Left colon (tissue), 2 donors: ENCODE results near the gene HOXA4. TPM values are rescaled to one million over a fixed set of nuclear protein-coding genes. Genes with fewer than 3 reads are reported as not detected.

ENCODE experiments used
- ATAC-seq: fragments of 200-7000 bp; cut with Tn5 transposase; one replicate; pipeline ENCODE4 v1.9.1; 2020; ENCODE audit warnings: mild to moderate bottlenecking, moderate library complexity
- DNase-seq, 2 donors: peaks; one replicate each; pipeline ENCODE4 v3.0.0-alpha.2; 2020
- intact Hi-C, 2 donors: fragments of 100-400 bp; cut with DNase I in 1 of 2; cut with micrococcal nuclease in 1 of 2; formaldehyde crosslinking; loops; one replicate each; pipeline versions ENCODE4 v1.11.2 to v1.14.0; 2022; cut with DNase I, micrococcal nuclease
- total RNA-seq, 2 donors: library from RNA; stranded (reverse); fragmentation: NEBNext Ultra II Directional; extraction: Animal tissue kit (Norgen Biotek cat#: 25700); gene quantifications; one replicate each; pipeline ENCODE4 v1.2.1, GENCODE V29; 2021
- donor health status: DM: no; HTN: no; CAD: no.
- donor health status: DM: yes; HTN: yes; CAD: no.

HOXA4 gene
- total RNA-seq, 2 donors from 2014 or later, result 4.5 to 5.1 TPM

DNA sequence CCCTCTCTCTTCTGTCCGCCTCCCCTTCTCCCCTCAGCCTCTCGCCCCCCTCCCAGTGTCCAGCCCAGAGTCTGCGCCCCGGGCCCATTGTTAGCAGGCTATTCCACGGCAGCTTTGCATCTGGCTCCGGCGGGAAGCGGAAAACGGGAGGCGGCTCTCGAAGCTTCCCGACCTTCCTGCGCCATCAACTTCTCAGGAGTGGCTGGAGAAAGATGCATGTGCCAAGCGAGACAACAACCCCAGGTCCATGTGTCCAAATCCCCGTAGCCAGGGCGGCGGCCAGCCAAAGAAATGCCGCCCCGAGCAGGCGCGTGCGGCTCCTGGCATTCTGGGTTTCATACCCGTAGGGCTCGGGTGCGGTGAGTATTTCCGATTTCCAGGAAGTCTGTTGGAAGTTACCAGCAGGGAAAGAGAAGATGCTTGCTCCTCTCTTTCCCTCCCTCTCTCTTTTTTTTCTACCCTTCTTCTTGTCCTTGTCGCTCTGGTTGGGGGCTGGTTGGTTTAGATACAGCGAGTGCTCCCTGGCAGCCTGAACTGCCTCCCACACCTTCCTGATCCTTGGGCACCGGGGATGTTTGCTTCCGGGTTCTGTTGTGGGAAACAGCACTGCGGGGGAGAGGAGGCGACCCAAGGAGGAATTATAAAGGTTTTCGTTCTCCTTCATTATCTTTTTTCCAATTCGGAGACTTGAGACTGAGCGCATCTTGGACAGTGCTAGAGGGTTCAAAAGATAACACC is 26.9 kb downstream of the HOXA4 start:
- ATAC-seq, result peak; percentile 32

GRCh38 chr7:27102581-27103442 is 27.7 kb downstream of the HOXA4 start, which contains the start of gene HOXA2:
Gene HOXA2 (minus strand): TSS chr7:27102683. CDS start chr7:27102500, 183 bp downstream.
- DNase-seq, result peak; percentile 60 to 71
- ATAC-seq, result peak; percentile 33
- intact Hi-C loops, result no loop called here

More for the DNA sequence above, 26.9 kb downstream of the HOXA4 start:
- DNase-seq, result peak; percentile 60 to 66
- intact Hi-C loops, result no loop called here

DNA sequence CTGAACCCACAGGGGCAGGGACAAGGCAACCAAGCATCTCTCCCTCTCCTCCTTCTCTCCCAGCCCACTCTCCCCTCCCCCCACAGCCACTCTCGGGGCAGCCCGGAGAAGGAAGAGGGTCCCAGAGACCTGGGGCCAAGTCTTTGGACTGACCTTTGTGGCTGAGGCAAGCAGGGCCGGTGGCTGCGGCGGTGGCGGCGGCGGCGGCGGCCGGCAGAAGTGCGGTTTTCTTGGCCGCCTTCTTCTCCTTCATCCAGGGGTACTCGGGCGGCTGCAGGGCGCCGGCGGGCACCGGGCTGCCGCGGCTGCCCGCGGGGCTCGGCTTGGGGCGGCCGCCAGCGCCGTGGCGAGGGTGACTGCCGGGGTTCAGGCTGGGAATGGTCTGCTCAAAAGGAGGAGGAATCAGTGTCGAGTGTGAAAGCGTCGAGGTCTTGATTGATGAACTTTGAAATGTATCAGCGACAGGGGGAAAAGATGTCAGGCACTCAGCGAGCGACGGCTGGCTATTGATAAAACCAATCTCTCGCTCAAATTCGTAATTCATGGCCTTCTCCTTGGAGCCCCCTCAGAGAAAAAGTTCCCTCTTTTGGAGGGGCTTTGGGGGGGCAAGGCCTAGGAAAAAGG is 28.5 kb downstream of the HOXA4 start:
- intact Hi-C loops, result no loop called here
- DNase-seq (peak in 1 of 2 donors; percentile 59), ATAC-seq (no peak)

DNA sequence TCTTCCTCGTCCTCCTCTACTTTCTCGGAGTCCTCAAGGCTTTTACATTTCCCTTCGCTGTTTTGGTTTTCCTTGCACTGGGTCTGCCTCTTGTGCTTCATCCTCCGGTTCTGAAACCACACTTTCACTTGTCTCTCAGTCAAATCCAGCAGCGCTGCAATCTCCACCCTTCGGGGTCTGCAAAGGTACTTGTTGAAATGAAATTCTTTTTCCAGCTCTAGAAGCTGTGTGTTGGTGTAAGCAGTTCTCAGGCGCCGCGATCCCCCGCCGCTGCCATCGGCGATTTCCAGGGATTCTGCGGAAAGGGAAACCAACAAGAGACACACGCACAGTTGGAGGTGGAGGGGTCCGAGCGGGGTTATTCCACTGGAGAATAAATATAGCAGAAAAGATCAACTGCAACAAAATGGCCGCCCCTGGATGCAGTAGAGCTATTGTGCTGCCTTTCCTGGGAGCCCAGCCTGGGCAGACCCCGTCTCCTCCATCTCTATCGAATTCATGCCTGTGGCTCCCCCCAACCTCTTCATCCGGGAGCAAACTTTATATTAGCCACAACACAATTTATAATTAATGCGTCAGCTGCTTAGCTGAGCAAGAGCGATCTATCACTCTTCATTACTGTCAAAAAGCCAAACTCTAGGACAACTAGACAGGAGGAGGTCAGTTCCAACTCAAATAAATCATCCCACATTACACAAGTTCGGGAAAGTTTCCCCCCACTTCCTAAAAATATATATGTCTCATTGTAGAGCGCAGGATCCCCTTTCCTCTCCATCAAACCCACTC is 29.2 kb downstream of the HOXA4 start:
- no peak for ATAC-seq
- DNase-seq, result no peak
- intact Hi-C loops, result no loop called here

DNA sequence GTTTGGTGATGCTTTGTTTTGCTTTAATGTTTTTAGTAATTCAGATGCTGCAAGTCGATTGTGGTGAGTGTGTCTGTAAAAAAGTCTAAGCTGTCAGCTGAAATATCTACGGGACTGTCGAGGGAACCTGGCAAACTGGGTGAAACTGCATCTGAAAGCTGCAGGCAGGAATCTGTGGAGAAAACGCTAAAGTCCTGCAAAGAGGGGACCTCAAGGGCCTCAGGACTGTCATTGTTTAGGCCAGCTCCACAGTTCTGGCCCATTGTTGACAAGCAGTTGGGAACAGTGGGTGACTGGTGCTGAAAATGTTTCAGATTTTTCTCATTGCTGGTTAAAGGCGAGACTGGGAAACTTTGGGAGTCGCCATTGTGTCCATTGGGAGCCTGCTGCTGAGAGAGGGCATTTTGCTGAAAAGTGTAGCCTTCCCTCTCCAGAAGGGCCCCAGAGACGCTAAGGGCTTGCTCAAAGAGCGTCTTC is 29.8 kb downstream of the HOXA4 start:
- DNase-seq (no peak), ATAC-seq (no peak)

GRCh38 chr7:27099453-27100370 is 30.8 kb downstream of the HOXA4 start:
- DNase-seq, result no peak
- ATAC-seq, result no peak
- intact Hi-C loops, result loop anchor here in 1 of 2 donors (5.0 kb wide), 1 partner anchor 237 kb away; the partner anchor contains the start of gene SKAP2

More for the DNA sequence above, 29.8 kb downstream of the HOXA4 start:
- intact Hi-C loops, result no loop called here

DNA sequence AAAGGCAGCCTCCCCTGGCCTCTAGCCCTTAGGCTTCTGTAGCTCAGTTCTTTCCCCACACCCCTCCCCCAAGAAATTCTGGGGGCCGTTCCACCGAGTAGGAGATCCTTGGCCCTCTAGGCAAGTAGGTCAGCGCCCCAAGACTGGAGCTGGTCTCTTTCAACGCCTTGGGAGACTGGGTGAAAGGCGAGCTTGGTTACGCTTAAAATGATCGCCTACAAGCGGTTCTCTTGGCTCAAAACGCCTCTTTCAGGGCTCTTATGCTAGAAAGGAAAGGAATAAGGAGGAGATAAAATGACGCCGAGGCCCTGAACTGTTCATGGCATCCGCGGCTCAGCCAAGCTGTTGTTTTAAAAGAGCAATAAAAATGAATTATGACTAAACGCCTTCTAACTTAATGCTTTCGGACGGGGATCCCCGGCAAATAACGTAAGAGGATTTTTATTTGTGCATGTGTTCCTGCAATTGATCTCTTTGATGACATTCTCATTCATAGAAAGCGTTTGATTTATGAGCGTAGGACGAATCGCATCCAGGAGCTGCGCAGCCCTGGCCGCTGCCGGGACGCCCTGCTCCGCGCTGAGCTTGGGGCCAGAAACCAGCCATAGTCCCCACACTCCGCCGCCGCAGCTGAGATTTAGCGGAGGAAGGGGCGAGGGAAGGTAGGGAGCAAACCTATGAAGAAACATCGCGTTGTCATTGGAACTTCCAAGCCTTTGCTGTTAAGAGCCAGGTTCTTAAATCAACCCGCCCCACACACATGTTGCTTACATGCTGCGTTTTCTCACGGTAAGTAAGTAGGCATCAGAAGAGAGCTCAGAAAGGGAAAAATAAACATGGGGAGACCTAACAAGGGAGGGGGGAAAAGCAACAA is 31.7 kb downstream of the HOXA4 start:
- ATAC-seq (peak; percentile 13), DNase-seq (peak; percentile 62 to 66)
- intact Hi-C loops, result loop anchor here in 1 of 2 donors (5.0 kb wide), 1 partner anchor 237 kb away; the partner anchor contains the start of gene SKAP2

DNA sequence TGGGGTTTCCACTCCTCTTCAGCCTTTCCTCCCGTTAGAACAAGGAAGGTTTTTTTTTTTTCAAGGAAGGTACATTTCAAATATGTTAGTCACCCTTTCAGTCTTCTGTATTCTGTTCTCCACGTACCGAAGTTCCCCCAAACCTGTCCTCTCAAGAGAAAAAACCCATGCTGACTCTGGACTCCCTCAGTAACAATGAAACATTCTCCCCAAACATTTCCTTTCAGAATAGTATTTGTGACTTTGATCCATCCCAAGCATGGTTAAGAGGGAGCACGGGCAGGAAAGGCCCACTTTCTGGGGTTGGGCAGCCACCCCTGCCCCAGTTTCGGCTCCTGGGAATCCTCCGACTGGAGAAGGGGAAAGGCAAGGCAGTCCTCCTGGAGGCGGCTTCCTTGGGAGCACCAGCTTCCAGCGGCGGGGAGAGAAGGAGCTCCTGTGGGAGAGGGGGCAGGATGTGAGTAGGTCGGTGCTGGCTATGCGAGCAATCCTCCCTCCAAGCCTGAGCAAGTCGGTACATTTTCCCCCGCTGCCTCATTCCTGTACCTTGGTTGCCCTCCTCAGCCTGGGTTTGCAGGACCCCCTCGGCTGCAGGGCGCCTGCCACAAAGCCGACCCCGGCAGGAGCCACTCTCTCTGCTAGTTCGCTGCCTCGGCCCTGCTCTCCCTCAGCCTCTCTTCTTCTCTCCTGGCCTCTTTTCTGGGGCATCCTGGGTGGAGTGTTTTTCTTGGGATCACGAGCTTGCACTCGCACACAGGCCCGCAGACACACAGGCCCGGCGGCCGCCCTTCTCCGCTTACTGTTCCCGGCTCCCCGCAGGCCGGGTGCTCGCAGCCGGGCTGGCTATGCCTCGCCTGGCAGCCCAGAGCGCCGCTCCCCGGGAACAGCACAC is 32.6 kb downstream of the HOXA4 start:
- DNase-seq (peak in 1 of 2 donors; percentile 50), ATAC-seq (peak; percentile 9)
- intact Hi-C loops, result loop anchor here in 1 of 2 donors (5.0 kb wide), 1 partner anchor 236 kb away; the partner anchor contains the start of gene SKAP2

- DNase-seq (peak in 1 of 2 donors; percentile 59), ATAC-seq (peak; percentile 31)
- intact Hi-C loops, result loop anchor here in 1 of 2 donors (5.0 kb wide), 1 partner anchor 235 kb away; the partner anchor contains the start of gene SKAP2
These were observed 33.6 kb downstream of the HOXA4 start for GRCh38 chr7:27096768-27097514.

GRCh38 chr7:27095897-27096767 is 34.4 kb downstream of the HOXA4 start, which contains the start of gene HOXA1:
Gene HOXA1 (minus strand): TSS chr7:27096000. CDS start chr7:27095912, 88 bp downstream.
- intact Hi-C loops, result loop anchor here in 1 of 2 donors (5.0 kb wide), 1 partner anchor 234 kb away; the partner anchor contains the start of gene SKAP2
- DNase-seq (peak; percentile 91), ATAC-seq (peak; percentile 73)

DNA sequence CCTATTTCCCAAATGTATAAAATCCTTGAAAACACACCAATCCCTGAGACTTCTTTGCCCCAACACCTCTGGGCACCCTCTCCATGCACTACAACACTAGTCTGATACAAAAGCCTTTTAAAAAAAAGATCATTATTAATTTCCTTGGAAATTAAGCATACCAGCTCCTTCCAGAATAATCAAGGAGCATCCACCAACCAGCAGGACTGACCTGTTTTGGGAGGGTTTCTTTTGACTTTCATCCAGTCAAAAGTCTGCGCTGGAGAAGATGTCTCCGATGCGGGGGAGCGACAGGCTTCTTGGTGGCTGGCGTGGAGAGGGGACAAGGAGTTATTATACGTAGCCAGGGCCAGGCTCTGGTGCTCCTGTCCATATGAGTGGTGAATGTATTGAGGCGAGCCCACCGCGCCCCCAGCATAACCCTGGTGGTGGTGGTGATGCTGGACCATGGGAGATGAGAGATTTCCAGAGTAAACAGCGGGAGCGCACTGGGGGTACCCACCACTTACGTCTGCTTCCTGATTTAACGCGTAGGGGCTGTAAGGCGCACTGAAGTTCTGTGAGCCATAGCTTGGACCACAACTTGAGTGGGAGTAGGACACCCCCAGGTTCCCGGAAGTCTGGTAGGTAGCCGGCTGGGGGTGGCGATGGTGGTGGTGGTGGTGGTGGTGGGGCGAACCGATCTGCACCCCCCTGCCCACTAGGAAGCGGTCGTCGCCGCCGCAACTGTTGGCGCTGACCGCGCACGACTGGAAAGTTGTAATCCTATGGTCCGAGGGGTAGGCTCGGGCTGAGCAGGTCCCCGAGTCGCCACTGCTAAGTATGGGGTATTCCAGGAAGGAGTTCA is 35.3 kb downstream of the HOXA4 start:
- no peak for ATAC-seq
- DNase-seq, result no peak
- intact Hi-C loops, result loop anchor here in 1 of 2 donors (5.0 kb wide), 1 partner anchor 233 kb away; the partner anchor contains the start of gene SKAP2

DNA sequence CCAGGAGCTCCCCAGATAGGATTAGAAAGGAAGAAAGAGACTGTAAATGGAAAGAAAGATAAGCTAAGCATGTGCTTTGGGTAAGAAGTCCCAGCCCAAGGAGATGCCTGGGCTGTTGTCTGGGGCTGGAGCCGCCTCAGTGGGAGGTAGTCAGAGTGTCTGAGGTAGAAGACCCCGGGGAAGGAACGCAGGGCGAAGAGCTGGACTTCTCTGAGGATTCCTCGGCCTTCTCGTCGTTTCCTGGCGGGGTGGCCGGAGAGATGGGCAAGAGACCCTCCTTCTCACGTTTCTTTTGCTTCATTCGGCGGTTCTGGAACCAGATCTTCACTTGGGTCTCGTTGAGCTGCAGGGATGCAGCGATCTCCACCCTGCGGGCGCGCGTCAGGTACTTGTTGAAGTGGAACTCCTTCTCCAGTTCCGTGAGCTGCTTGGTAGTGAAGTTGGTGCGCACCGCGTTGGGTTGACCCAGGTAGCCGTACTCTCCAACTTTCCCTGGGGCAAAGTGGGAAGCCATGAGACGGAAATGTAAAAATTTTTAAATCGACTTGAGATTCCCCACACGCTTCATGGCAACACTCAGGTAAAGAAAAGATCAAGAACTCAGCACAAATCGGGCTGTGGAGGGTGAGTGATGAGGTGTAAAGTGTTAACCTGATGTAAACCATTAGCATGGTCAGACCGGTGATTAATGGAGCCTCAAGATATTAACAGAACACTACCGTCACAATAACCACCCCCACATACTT is 36.1 kb downstream of the HOXA4 start:
- no peak for DNase-seq
- intact Hi-C loops, result loop anchor here in 1 of 2 donors (5.0 kb wide), 1 partner anchor 232 kb away; the partner anchor contains the start of gene SKAP2
- no peak for ATAC-seq
